GM19351 (cell line): ENCODE data around the gene KCND1.

Experiments used
- ATAC-seq: cut with Tn5 transposase; IDR thresholded peaks from one replicate; pipeline ENCODE4 v1.9.1; 2021; ENCODE audit warnings: mild to moderate bottlenecking, moderate library complexity; ENCODE audit not compliant: unreplicated experiment

KCND1 gene

GRCh38 chrX:48914593-48915493 is 56.8 kb downstream of the KCND1 start:
- ATAC-seq = no peak

- ATAC-seq = no peak
These were observed 57.9 kb downstream of the KCND1 start for GRCh38 chrX:48913605-48914366.

GRCh38 chrX:48911412-48912182 is 60.0 kb downstream of the KCND1 start, which contains the start of gene SLC35A2:
SLC35A2 (minus strand) TSS chrX:48911646; CDS start chrX:48911636, 10 bp downstream.
- ATAC-seq = peak; percentile 62
